ENCODE measurements around the gene ACOT2.

DNA sequence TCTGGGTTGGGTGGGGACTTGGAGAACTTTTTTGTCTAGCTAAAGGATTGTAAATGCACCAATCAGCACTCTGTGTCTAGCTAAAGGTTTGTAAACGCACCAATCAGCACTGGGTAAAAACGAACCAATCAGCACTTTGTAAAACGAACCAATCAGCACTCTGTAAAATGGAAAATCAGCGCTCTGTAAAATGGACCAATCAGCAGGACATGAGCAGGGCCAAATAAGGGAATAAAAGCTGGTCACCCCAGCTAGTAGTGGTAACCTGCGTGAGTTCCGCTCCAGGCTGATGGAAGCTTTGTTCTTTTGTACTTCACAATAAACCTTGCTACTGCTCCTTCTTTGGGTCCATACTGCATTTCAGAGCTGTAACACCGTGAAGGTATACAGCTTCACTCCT, 1.7 kb upstream of the ACOT2 start:
- TF ChIP-seq POLR2AphosphoS5 (IDR thresholded peaks at IDR 0.05; ENCODE audit: low read depth) (no peak), GABPA (IDR thresholded peaks at IDR 0.05; ENCODE audit: low read depth) (no peak), SPI1 (IDR thresholded peaks at IDR 0.05; ENCODE audit: borderline replicate concordance, low read depth) (no peak)
- TF ChIP-seq, protein P1, sequence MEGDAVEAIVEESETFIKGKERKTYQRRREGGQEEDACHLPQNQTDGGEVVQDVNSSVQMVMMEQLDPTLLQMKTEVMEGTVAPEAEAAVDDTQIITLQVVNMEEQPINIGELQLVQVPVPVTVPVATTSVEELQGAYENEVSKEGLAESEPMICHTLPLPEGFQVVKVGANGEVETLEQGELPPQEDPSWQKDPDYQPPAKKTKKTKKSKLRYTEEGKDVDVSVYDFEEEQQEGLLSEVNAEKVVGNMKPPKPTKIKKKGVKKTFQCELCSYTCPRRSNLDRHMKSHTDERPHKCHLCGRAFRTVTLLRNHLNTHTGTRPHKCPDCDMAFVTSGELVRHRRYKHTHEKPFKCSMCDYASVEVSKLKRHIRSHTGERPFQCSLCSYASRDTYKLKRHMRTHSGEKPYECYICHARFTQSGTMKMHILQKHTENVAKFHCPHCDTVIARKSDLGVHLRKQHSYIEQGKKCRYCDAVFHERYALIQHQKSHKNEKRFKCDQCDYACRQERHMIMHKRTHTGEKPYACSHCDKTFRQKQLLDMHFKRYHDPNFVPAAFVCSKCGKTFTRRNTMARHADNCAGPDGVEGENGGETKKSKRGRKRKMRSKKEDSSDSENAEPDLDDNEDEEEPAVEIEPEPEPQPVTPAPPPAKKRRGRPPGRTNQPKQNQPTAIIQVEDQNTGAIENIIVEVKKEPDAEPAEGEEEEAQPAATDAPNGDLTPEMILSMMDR (IDR thresholded peaks at IDR 0.05; ENCODE audit: insufficient read depth, low read length): no peak
- TF ChIP-seq, protein P2, sequence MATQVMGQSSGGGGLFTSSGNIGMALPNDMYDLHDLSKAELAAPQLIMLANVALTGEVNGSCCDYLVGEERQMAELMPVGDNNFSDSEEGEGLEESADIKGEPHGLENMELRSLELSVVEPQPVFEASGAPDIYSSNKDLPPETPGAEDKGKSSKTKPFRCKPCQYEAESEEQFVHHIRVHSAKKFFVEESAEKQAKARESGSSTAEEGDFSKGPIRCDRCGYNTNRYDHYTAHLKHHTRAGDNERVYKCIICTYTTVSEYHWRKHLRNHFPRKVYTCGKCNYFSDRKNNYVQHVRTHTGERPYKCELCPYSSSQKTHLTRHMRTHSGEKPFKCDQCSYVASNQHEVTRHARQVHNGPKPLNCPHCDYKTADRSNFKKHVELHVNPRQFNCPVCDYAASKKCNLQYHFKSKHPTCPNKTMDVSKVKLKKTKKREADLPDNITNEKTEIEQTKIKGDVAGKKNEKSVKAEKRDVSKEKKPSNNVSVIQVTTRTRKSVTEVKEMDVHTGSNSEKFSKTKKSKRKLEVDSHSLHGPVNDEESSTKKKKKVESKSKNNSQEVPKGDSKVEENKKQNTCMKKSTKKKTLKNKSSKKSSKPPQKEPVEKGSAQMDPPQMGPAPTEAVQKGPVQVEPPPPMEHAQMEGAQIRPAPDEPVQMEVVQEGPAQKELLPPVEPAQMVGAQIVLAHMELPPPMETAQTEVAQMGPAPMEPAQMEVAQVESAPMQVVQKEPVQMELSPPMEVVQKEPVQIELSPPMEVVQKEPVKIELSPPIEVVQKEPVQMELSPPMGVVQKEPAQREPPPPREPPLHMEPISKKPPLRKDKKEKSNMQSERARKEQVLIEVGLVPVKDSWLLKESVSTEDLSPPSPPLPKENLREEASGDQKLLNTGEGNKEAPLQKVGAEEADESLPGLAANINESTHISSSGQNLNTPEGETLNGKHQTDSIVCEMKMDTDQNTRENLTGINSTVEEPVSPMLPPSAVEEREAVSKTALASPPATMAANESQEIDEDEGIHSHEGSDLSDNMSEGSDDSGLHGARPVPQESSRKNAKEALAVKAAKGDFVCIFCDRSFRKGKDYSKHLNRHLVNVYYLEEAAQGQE (IDR thresholded peaks at IDR 0.05; ENCODE audit: insufficient replicate concordance, low read depth): no peak
